CD4-positive, alpha-beta T cell treated with Interleukin-2 at 100 ng/mL for 4 hours (primary cell): ENCODE results near the gene CHAT.
"Not testable (repeated sequence)": the region's sequence is repeated elsewhere in the genome, so short reads cannot be mapped to it uniquely, and the experiment has no call there.

ENCODE experiments used
- DNase-seq: peaks from one replicate; pipeline ENCODE4 v3.0.0-alpha.2; 2020; ENCODE audit warnings: low spot score

Gene CHAT

GRCh38 chr10:49653273-49653929 is 39.6 kb downstream of the CHAT start:
- DNase-seq: no peak

DNA sequence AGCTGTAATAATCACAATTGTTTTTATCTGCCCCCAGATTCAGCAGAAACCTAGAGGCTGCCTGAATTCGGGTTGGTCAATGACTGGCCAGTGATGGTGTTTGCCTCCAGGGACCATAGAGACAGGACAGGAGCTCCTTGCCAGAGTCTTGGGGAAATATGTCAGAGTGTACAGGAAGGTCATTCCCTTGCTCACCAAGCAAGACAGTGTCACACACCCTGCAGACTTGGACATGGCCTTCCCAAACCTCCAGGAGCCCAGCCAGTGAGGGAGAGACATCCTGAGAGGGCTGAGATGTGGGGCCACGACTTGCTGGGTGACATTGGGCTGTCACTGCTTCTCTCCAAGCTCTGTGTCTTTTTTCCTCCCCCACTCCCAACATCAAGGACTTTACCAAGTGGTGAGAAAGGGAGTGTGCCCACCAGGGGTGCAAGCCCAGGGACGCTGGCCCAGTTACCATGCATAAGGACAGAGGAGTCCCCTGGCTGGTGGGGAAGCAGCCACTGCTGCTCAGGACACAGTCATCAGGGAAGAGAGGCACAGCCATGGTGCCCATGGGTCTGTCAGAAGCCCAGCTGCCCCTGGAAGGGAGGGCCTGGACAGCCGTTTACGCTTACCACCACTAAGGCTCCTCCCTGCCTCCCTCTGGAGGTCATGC is 40.3 kb downstream of the CHAT start:
- DNase-seq: no peak

DNA sequence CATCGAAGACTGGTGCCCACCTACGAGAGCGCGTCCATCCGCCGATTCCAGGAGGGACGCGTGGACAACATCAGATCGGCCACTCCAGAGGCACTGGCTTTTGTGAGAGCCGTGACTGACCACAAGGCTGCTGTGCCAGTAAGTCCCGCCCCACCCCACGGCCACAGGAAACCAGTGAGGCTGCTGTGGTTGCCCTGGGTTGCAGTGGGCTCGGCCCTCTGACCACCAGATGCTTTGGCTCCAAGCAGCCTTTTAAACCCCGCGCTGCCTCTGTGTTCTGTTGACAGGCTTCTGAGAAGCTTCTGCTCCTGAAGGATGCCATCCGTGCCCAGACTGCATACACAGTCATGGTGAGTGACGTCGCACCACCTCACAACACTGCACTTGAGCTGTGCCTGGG is 41.3 kb downstream of the CHAT start:
- no peak for DNase-seq

DNA sequence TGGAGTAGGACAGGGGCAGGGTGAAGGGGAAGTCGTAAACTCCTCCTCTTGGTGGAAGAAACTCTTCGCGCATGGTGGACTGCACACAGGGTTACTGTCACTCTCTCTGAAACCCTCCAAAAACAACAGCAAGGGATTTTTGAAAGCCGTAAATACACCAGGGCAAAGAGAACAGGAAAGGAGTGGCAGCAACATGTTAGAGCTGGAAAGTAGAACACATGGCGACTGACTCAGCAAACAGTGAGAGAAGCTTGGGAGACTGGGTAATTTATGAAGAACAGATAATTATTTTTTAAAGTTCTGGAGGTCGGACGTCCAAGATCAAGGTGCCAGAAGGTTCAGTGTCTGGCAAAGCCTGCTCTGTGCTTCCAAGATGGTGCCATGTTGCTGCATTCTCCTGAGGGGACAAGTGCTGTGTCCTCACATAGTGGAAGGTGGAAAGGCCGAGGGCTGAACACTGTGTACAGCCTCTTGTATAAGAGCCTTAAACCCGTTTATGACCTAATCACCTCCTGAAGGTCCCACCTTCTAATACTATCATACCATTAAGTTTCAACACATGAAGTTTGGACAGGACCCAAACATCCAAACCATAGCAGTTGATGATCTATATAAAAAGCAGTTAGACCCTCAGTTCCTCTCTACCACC is 43.1 kb downstream of the CHAT start:
- no peak for DNase-seq

- DNase-seq: no peak
Observed at GRCh38 chr10:49657606-49658005, 43.8 kb downstream of the CHAT start.

GRCh38 chr10:49661140-49661856 is 47.5 kb downstream of the CHAT start:
- no peak for DNase-seq

GRCh38 chr10:49662169-49662830 is 48.5 kb downstream of the CHAT start:
- DNase-seq: no peak

DNA sequence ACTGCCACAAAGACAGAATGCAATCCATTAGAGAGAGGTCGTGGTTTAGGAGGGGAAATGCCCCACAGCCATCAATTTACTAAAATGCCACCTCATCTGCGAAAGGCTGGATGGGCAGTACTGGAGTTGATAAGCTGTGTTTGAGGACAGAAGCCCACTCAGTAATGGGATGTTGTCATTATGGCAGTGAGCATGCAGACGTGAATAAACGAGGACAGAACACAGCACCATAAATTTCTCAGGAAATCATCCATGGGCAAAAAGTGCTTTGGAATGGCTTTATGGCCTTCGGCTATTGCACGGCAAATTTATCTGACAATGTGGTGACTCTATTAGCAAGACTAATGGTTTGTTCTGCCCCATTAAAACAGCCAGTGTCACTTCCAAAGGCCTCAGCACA is 49.8 kb downstream of the CHAT start:
- no peak for DNase-seq

DNA sequence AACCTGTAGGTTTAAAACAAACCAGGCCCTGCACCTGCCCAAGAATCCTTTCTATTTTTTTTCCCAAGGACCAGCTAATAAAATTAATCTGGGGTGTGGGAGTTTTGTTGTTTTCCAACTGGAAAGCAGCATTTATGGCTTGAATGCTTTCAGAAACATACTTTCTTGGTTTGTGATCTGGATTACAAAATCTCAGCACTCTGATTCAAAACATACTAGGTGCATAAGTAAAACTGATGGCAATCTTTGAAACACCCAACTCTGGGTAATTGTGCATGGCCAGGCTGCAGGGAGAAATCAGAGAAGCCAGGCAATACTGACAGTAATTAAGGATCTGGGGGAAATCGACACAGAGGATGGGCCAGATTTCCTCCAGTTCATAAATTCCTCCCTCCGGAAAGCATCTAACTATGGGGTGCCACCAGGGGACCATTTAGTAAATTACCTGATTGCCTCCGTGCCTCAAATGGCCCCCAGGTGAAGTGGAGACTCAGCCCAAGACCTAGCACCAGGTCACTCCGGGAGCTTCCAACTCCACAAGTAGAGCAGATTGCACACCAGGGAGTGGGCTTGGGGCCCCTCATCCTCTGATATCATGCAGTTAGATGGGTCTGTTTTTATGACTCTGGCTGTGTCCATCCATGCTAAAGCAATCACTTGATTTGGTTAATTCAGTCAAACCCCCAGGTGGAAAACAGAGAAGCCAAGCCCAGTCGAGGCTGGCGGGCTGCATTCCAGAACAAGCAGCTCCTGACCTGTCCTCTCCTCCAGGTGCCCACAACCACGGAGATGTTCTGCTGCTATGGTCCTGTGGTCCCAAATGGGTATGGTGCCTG is 50.4 kb downstream of the CHAT start:
- no peak for DNase-seq

DNA sequence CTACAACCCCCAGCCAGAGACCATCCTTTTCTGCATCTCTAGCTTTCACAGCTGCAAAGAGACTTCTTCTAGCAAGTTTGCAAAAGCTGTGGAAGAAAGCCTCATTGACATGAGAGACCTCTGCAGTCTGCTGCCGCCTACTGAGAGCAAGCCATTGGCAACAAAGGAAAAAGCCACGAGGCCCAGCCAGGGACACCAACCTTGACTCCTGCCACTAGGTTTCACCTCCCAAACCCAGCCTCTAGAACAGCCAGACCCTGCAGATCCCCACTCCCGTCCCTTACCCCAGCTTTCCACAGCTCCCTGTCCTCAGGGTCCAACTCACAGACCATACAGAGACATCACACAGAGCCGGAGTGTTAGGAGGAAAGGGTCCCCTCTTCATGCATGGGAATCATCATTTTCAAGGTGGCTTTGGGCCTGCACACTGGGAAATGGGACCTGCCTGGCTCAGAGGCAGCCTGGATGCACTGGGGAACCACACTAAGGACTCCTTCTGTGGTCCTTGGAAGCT is 51.1 kb downstream of the CHAT start:
- DNase-seq: no peak

DNA sequence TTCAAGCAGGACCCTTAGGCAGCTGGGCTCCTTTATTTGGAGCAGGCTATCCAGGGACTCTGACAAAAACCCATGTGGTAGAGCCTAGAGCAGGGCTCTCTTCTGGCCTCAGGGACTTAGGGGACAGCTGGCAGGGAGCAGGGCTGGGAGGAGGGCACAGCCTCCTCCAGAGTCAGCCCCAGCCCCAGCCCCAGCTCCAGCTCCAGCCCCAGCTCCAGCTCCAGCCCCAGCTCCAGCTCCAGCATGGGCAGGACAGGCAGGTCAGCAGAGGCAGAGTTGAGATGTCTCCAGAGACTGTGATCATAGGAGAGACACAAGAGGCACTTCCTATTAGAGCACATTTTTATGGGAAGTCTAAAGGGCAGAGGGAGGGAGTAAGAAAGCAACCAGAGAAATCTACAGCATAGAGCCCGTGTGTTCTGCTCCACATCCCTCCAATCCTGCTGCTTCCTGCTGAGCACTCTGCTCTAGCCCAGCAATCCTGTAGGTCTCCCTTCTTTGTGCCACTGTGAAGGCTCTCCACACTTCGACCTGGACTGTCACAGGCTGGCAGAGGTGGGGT is 52.3 kb downstream of the CHAT start:
- DNase-seq: no peak

GRCh38 chr10:49666685-49667084 is 52.8 kb downstream of the CHAT start:
- no peak for DNase-seq

DNA sequence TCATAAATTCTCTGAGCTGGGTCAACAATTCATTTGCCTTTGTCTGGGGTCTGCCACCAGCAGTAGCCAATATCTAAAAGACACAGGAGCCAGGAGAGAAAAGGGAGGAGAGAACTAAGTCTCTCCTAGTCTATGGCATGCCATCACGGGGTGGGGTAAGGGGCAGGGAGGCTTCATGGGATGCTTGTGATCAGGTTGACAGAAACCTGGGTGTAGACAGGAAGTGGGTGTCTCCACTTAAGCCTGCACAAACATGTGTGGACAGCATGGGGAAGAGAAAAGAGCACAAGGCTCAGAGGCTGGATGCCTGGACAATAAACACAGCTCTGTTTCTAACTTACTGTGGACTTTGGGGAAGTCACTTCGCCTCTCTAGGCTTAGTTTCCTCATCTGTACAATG is 54.2 kb downstream of the CHAT start:
- DNase-seq: no peak

DNA sequence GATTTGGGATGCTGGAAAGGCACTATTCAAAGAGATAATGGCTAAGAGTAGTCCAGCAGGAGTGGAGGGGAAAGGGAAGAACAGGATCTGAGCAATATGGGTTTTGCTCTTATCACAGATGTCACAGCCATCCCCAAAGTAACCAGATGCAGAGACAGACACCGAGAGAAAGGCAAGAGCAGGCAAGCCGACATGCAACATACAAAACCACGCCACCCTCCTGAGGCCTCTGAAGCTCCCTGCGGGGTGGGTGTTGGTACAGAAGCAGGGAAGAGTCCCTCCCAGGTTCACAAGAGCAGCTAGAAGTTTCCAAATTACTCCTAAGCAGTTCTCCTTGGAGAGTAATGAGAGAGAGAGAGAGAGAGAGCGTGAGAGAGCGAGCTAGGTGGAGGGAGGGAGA is 54.8 kb downstream of the CHAT start:
- no peak for DNase-seq

- DNase-seq: no peak
Observed at GRCh38 chr10:49678827-49679479, 65.1 kb downstream of the CHAT start.

DNA sequence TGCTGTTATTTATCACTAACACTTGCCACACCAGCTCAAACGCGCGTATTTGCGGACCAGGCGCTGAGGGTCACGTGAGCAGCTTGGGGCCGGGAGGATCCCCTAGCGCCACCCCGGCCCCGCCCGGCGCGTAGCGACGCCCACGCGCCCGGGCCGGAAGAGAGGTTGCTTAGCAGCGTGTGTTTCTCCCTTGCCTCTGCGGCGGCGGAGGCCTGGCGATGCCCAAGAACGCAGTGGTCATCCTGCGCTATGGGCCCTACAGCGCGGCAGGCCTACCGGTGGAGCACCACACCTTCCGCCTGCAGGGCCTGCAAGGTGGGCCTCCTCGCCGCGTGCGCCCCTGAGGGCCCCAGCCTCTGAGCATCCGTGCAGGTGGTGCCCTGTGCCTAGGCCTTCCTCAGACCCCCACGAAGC is 65.7 kb downstream of the CHAT start, which contains the start of gene C10orf53:
Gene C10orf53 (plus strand): TSS at position 172 of the 414 bp plus-strand sequence. CDS start 47 bp downstream, at position 219.
- DNase-seq: no peak

- DNase-seq: not testable (repeated sequence)
Observed at GRCh38 chr10:49682449-49682848, 68.6 kb downstream of the CHAT start.

DNA sequence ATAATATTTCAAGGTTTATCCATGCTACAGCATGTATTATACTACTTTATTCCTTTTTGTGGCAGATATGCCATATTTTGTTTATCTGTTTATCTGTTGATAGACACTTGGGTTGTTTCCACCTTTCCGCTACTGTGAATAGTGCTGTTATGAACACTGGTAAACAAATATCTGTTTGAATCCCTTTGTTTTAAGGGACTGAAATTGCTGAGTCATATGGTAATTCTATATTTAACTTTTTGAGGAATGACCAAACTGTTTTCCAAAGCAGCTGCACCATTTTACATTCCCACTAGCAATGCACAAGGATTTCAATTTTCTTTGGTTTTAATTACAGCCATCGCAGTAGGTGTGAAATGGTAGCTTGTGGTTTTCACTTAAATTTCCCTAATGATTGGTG is 69.0 kb downstream of the CHAT start:
- DNase-seq: no peak

DNA sequence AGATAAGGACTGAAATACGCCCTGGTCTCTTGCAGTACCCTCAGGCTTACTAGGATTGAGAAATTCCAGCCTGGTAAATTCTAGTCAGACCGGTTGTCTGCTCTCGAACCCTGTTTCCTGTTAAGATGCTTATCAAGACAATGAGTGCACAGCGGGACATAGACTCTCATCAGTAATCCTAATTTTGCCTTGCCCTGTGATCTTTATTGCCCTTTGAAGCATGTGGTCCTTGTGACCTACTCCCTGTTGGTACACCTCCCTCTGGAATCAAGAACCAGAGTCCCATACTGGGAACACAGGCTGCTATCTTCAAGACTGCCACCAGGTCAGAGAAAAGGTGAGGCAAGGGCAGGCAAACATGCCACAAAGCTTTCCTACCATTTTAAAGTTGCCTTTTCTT is 72.8 kb downstream of the CHAT start:
- no peak for DNase-seq

- no peak for DNase-seq
Observed at GRCh38 chr10:49688261-49688846, 74.5 kb downstream of the CHAT start.
